ENCODE results near the gene HNRNPL. TPM values are rescaled to one million over a fixed set of nuclear protein-coding genes. Genes with fewer than 3 reads are reported as not detected.
A peak's percentile ranks its signal among the peaks of the same experiment; 100 is the strongest.
"Not testable (repeated sequence)": the region's sequence is repeated elsewhere in the genome, so short reads cannot be mapped to it uniquely, and the experiment has no call there.

Gene HNRNPL
- total RNA-seq, 1 donor = 304 TPM

DNA sequence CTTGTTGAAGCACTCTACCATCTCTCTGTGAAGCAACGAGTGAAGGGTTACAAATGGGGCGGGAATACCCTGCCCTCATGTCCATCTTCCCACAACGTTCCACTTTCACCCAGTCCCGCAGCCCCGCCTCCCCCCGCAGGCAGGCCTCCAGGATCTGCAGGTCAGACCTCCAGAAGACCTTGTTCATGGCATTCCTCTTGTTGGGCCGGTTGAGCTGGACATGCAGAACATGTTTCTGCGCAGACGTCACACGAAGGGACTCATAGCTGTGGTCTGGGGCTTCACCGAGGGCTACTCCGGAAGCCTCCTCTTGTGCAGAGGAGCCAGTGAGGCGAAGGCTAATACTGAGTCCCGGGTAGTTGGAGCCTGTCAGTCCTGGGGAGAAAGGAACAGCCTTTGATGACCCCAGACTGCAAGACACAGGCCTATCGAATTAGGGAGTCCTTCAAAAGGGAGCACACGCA, 18.6 kb downstream of the HNRNPL start:
- peaks cover 30% of the 10 kb centered on the region for H3K4me1 ChIP-seq (ENCODE audit: insufficient read depth, low read length)
- H3K4me3 ChIP-seq (ENCODE audit: low read length) = peak overlapping the region; percentile 55
- no peaks in the 10 kb centered on the region for H3K9me3 ChIP-seq (ENCODE audit: low read depth, low read length)
- H3K27me3 ChIP-seq (ENCODE audit: insufficient read depth, low read length) = no peaks in the 10 kb centered on the region

DNA sequence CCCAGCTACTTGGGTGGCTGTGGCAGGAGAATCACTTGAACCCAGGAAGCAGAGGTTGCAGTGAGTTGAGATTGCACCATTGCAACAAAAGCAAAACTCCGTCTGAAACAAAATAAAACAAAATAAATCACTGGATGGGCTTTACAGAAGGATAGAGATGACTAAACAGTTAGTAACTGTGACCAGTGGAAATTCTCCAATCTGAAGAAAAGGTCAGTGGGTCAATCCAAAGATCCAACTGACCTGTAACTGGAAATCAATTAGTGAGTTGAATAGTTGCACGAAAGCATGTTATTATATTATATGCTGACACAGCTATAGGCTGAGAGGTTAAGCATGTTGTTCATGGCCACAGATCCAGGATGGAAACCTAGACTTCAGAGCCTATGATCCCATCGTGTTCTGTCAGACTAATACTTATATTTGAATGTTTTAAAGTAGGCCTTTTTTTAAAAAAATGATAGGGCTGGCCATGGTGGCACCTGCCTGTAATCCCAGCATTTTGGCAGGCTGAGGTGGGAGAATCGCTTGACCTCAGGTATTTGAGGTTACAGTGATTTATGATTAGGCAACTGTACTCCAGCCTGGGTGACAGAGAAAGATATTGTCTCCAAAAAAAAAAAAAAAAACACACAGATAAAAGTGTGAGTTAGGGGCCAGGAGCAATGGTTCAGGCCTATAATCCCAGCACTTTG, 19.6 kb downstream of the HNRNPL start:
- H3K4me1 ChIP-seq (ENCODE audit: insufficient read depth, low read length) = peaks cover 30% of the 10 kb centered on the region
- no peaks in the 10 kb centered on the region for H3K9me3 ChIP-seq (ENCODE audit: low read depth, low read length)
- no peaks in the 10 kb centered on the region for H3K27me3 ChIP-seq (ENCODE audit: insufficient read depth, low read length)
- H3K4me3 ChIP-seq (ENCODE audit: low read length) = no peak overlapping the region

DNA sequence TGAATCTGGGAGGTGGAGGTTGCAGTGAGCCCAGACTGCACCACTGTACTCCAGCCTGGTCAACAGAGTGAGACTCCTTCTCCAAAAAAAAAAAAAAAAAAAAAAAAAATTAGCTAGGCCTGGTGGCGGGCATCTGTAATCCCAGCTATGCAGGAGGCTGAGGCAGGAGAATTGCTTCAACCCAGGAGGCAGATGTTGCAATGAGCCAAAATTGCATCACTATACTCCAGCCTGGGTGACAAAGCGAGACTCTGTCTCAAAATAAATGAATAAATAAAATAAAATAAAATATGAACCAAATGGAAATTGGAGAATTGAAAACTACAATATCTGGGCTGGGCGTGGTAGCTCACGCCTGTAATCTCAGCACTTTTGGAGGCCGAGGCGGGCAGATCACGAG, 20.6 kb downstream of the HNRNPL start:
- H3K4me1 ChIP-seq (ENCODE audit: insufficient read depth, low read length) = peaks cover 30% of the 10 kb centered on the region
- not testable (repeated sequence) for H3K9me3 ChIP-seq (ENCODE audit: low read depth, low read length); H3K27me3 ChIP-seq (ENCODE audit: insufficient read depth, low read length); H3K4me3 ChIP-seq (ENCODE audit: low read length)

DNA sequence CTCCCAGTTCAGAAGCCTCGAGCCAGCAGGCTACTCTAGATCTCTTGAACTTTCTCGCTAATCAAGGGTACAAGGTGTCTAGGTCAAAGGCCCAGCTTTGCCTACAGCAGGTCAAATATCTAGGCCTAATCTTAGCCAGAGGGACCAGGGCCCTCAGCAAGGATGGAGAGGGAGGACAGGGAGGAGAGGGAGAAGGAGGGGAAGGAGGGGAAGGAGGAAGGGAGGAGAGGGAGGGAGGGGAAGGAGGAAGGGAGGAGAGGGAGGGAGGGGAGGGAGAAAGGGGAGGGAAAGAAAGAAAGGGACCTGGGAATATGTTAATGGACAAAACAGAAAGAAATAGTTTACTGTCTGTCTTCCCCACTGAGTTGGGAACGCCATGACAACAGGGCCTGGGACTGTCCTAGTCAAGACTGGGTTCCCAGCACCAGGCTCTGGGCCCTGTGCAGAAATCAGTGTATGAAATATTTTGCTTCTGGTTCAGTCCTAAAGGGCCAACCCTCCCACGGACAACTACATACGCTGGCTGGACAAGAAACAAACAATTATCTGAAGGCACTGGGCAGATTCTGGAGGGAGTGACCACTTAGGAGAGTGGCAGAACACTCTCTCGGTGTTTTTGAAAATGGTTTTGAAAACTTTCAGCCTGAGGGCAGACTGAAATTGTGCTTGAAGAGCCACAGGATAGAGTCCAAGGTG, 22.8 kb downstream of the HNRNPL start:
- peaks cover 25% of the 10 kb centered on the region for H3K4me1 ChIP-seq (ENCODE audit: insufficient read depth, low read length)
- H3K4me3 ChIP-seq (ENCODE audit: low read length) = no peak overlapping the region
- no peaks in the 10 kb centered on the region for H3K9me3 ChIP-seq (ENCODE audit: low read depth, low read length)
- H3K27me3 ChIP-seq (ENCODE audit: insufficient read depth, low read length) = no peaks in the 10 kb centered on the region

DNA sequence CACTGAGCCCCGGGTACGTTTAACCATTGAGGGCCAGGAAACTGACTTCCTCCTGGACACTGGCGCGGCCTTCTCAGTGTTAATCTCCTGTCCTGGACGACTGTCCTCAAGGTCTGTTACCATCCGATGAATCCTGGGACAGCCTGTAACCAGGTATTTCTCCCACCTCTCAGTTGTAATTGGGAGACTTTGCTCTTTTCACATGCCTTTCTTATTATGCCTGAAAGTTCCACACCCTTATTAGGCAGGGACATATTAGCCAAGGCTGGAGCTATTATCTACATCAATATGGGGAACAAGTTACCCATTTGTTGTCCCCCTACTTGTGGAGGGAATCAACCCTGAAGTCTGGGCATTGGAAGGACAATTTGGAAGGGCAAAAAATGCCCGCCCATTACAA, 23.9 kb downstream of the HNRNPL start:
- peaks cover 22% of the 10 kb centered on the region for H3K4me1 ChIP-seq (ENCODE audit: insufficient read depth, low read length)
- H3K9me3 ChIP-seq (ENCODE audit: low read depth, low read length); H3K4me3 ChIP-seq (ENCODE audit: low read length); H3K27me3 ChIP-seq (ENCODE audit: insufficient read depth, low read length): not testable (repeated sequence)

DNA sequence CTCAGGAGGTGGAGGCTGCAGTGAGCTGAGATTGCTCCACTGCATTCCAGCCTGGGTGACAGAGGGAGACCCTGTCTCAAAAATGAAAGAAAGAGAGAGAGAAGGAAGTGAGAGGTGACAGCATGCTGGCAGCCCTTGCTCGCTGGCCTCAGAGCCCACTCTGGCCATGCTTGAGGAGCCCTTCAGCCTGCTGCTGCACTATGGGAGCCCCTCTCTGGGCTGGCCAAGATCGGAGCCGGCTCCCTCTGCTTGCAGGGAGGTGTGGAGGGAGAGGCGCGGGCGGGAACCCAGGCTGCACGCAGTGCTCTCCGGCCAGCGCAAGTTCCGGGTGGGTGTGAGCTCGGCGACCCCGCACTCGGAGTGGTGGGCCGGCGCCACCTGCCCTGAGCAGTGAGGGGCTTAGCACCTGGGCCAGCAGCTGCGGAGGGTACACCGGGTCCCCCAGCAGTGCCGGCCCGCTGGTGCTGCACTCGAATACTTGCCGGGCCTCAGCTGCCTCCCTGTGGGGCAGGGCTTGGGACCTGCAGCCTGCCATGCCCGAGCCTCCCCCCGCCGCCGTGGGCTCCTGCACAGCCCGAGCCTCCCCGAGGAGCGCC, 28.5 kb downstream of the HNRNPL start:
- H3K9me3 ChIP-seq (ENCODE audit: low read depth, low read length); H3K27me3 ChIP-seq (ENCODE audit: insufficient read depth, low read length); H3K4me3 ChIP-seq (ENCODE audit: low read length); H3K4me1 ChIP-seq (ENCODE audit: insufficient read depth, low read length): not testable (repeated sequence)

DNA sequence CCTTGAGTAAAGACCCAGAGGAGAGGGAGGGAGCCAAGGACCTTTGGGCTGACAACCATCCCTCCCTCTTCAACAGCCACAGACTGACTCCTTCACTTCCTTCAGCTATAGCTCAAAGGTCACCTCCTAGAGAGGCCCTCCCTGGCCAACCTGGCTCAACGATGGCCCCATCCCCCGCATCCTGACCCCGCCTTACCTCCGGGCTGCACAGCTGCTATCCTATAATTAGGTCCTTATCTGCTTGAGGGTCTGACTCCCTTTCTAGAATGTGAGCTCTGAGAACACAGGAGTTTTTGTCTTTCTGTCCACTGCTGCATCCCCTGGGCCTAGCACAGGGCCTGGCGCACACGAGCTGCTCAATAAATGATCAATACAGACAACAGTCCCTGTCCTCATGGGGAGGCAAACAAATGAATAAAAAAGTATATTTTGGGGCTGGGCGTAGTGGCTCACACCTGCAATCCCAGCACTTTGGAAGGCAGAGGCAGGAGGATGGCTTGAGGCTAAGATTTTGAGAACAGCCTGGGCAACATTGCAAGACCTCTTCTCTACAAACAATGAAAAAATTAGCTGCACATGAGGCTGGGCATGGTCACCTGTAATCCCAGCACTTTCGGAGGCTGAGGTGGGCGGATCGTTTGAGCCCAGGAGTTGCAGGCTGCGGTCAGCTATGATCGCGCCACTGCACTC, 30.4 kb downstream of the HNRNPL start:
- Histone ChIP-seq H3K27me3 (ENCODE audit: insufficient read depth, low read length) (no peaks in the 10 kb centered on the region), H3K4me3 (ENCODE audit: low read length) (no peak overlapping the region), H3K9me3 (ENCODE audit: low read depth, low read length) (no peaks in the 10 kb centered on the region), H3K4me1 (ENCODE audit: insufficient read depth, low read length) (no peaks in the 10 kb centered on the region)

DNA sequence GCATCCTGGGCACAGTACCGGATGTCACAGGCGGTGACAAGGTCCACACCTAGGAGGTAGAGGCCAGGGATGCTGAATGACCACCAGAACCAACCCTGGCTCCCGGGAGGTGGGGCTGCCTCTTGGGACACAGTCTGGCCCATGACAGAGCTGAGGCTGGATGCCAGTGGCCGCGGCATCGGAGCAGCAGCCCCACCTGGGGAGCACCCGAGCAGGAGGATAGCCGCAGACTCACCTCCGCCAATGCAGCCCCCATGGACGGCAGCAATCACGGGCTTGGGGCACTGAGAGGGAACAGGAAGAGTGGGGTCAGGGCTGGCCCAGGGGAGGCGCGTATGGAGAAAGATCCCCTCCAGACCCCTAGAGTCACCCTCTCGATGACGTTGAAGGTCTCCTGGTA, 32.7 kb downstream of the HNRNPL start:
- no peaks in the 10 kb centered on the region for H3K4me1 ChIP-seq (ENCODE audit: insufficient read depth, low read length)
- no peaks in the 10 kb centered on the region for H3K27me3 ChIP-seq (ENCODE audit: insufficient read depth, low read length)
- H3K9me3 ChIP-seq (ENCODE audit: low read depth, low read length) = no peaks in the 10 kb centered on the region
- no peak overlapping the region for H3K4me3 ChIP-seq (ENCODE audit: low read length)

DNA sequence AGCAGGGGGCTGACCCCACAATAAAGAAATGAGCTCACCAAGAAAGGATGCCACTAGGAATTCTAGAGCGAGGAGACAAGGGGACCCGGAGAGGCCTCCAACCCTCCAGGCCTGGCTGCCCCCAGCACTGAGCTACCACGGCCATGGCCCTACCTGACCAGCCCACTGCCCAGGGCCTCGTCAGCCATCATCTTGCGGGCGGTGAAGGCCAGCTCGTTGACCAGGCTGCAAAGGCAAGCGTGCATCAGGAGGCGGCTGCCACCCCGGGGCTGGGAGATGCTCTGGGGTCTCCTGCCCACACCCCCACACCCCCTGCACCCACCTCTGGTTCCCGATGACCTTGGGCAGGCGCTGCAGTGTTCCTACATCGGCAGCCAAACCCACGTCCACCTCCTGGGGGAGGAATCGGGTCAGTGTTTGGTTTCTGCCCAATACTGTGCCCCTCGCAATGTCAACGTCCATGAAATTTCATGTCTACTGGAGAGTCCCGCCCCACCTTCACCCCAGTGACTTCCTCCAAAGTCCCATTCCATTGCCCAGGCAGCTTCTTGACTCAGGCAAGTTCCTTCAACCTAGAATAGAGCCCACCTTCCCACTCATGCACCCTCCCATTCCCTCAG, 33.5 kb downstream of the HNRNPL start:
- H3K27me3 ChIP-seq (ENCODE audit: insufficient read depth, low read length) = no peaks in the 10 kb centered on the region
- no peaks in the 10 kb centered on the region for H3K4me1 ChIP-seq (ENCODE audit: insufficient read depth, low read length)
- no peaks in the 10 kb centered on the region for H3K9me3 ChIP-seq (ENCODE audit: low read depth, low read length)
- H3K4me3 ChIP-seq (ENCODE audit: low read length) = no peak overlapping the region

DNA sequence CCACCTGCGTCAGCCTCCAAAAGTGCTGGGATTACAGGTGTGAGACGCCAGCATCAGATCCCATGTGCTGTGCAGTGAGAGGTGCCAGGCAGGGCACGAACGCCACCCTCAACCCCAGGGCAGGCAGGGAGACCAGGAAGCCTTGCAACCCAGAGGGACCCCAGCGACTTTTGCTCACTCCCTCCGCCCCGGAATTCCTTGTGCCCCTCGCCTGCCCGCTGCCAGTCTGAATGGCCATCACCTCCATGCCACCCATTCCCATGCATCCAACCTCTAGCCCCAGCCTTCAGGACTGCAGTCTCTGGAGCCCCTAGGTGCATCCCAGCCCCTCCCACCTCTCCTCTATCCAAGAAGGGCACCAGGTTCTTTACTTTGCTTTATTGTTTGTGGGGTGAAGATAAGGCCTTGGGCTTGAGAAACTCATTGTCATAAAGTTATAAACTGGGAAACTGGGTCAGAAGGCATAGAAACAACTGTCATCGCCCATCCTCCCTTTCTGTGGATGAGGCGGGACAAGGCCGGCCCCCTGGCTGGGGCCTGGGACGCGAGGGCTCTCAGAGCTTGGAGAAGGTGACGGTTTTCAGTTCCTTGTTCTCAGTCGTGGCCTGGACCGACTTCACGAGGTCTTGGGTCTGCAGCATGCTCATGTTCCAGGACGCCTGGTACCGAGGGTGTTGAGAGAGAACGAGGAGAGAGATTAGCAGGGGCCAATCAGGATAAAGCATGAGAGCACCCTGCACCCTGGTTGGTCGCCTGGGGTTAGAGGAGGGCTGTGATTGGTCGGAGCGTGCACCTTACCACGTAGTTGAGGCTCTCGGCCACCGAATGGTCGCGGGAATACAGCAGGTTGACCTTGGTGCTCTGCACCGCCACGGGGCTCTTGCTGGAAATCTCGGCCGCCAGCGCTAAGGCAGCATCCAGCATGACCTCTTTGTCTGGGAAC, 34.5 kb downstream of the HNRNPL start:
- no peaks in the 10 kb centered on the region for H3K9me3 ChIP-seq (ENCODE audit: low read depth, low read length)
- H3K4me3 ChIP-seq (ENCODE audit: low read length) = no peak overlapping the region
- H3K4me1 ChIP-seq (ENCODE audit: insufficient read depth, low read length) = no peaks in the 10 kb centered on the region
- H3K27me3 ChIP-seq (ENCODE audit: insufficient read depth, low read length) = no peaks in the 10 kb centered on the region

DNA sequence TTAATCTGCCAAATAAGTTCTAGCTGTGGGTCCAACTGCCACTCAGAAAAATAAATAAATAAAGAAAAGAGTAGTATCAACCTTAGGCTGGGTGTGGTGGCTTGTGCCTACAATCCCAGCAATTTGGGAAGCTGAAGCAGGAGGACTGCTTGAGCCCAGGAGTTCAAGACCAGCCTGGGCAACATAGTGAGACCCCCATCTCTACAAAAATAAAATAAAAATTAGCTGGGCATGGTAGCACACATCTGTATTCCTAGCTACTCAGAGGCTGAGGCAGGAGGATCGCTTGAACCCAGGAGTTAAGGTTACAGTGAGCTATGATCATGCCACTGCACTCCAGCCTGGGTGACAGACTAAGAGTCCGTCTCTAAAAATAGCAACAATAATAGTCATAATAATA, 35.9 kb downstream of the HNRNPL start:
- H3K4me3 ChIP-seq (ENCODE audit: low read length); H3K9me3 ChIP-seq (ENCODE audit: low read depth, low read length); H3K4me1 ChIP-seq (ENCODE audit: insufficient read depth, low read length); H3K27me3 ChIP-seq (ENCODE audit: insufficient read depth, low read length): not testable (repeated sequence)

DNA sequence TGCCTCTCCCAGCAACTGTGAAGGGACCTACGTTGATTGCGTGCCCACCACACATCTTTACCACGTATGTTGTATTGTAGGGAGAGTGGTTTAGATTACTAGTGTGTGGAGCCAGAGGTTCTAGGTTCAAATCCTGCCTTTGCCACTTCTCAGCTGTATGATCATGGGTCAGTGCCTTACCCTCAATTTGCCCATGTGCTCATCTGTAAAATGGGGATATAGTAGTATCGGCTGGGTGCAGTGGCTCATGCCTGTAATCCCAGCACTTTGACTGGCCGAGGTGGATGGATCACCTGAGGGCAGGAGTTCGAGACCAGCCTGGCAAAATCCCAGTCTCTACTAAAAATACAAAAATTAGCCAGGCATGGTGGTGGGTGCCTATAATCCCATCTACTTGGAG, 36.5 kb downstream of the HNRNPL start:
- no peaks in the 10 kb centered on the region for H3K4me1 ChIP-seq (ENCODE audit: insufficient read depth, low read length)
- no peaks in the 10 kb centered on the region for H3K9me3 ChIP-seq (ENCODE audit: low read depth, low read length)
- no peak overlapping the region for H3K4me3 ChIP-seq (ENCODE audit: low read length)
- H3K27me3 ChIP-seq (ENCODE audit: insufficient read depth, low read length) = no peaks in the 10 kb centered on the region

DNA sequence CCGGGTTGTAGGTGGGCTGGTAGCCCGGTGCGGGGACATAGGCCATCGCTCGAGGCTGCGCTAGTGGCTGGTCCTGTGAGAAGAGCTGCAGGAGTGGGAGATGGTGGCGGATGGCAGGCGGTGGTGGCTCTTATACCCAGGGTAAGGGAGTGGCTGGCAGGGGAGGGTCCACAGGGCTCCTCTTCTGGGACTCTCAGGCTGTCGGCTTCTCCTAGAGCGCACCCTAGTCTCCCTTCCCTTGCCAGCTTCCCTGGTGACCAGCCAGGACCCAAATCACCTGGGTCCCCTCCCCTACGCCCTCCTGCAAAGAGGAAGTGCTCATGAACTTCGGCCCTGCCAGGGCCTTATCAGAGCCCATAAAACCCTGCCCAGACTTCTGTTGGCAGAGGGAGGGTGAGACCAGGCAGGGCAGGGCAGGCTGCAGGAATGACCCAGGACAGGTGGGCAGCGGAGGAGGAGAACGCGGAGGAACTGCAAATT, 36.9 kb downstream of the HNRNPL start, which contains the start of gene LGALS4:
TSS of gene LGALS4 (minus strand) at position 105 of the 480 bp plus-strand sequence. CDS start at position 46, 59 bp downstream.
- H3K9me3 ChIP-seq (ENCODE audit: low read depth, low read length) = no peaks in the 10 kb centered on the region
- H3K27me3 ChIP-seq (ENCODE audit: insufficient read depth, low read length) = no peaks in the 10 kb centered on the region
- H3K4me1 ChIP-seq (ENCODE audit: insufficient read depth, low read length) = no peaks in the 10 kb centered on the region
- no peak within 1 kb of the TSS for H3K4me3 ChIP-seq (ENCODE audit: low read length)

All from mononuclear cell (primary cell).